ENCODE results near the gene ZNF280D.

The ZNF280D gene

DNA sequence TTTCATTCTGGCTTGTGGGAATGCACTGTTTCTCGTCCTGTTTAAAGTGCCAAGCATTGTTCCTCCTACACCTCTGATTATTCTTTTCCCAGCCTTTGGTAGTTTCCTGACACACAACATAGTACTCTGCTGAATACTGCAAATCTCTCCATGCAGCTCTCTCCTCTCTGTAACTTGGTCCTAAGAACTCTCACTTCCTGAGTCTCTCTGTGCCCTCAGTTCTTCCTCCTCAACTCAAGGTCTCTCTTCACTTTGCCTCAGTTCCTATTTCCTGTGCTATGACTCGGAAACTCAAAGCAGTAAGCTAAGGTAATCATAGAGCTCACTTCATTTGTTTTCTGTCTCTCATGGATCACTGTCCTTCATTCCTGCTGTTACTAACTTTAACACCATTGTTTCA is 113.4 kb downstream of the ZNF280D start:
- no peak for DNase-seq

DNA sequence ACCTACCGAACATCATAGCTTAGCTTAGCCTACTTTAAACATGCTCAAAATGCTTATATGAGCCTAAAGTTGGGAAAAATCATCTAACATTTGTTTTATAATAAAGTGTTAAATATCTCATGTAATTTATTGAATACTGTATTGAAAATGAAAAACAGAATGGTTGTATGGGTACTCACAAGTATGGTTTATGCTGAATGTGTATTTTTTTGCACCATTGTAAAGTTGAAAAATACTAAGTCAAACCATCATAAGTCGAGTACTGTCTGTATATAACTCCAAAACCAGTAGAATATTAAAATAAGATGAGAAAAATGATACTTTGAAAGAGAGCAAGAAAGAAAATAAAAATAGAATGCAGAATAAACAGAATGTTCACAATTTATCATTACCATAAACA is 115.7 kb downstream of the ZNF280D start:
- DNase-seq = no peak

DNA sequence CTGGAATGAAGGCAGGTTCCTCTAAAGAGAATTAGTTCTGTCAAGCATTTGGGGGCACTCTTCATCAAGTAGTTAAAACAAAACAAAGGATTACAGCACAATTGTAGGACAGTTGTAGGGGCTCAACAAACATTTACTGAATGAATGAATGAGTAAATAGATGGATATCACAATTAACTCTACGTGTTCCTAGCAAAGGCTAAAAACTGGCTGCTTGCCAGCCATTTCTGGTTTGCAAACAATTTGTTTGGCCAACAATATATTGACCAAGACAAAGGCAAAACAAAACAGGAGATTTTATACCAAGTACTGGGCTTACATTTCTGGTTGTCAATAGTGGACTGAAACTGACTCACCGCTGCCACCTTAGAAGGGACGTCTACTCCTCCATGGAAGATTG is 116.8 kb downstream of the ZNF280D start:
- no peak for DNase-seq

GRCh38 chr15:56613811-56614210 is 119.5 kb downstream of the ZNF280D start:
- no peak for DNase-seq

- no peak for DNase-seq
Measured at GRCh38 chr15:56608993-56609392, 124.3 kb downstream of the ZNF280D start.

- DNase-seq = no peak
Measured at GRCh38 chr15:56608140-56608778, 125.0 kb downstream of the ZNF280D start.

- no peak for DNase-seq
Measured at GRCh38 chr15:56602253-56602652, 131.1 kb downstream of the ZNF280D start.

GRCh38 chr15:56600380-56600779 is 132.9 kb downstream of the ZNF280D start:
- no peak for DNase-seq

DNA sequence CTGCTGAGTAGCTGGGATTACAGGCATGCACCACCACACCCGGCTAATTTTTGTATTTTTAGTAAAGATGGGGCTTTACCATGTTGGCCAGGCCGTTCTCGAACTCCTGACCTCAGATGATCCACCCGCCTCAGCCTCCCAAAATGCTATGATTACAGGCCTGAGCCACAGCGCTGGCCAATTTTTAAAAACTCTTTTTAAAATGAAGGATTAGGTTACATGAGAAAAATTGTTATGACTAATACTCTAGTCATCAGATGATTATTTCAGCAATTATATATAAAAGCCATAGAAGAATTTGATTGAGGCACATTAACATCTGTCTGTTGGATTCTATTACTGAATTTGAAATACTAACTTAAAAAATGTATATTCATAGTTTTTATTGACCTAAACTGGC is 134.3 kb downstream of the ZNF280D start:
- no peak for DNase-seq

DNA sequence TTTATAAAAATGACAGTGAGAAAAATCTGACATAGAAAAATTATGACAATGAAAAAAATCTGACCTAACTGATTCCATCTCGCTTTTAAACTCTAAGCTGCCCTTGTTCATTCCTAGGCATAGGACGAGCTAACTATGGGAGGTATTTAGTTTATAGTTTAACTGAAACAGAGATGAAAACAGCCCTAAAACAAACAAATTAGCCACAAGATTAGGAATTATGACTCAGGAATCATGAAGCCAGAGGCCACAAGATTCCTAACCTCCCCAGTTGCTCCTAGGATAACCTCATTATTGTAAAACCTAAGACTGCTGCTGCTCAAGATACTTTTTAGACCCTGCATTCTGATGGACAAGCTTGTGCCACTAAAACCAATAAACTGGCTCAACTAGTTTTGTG is 145.6 kb downstream of the ZNF280D start:
- no peak for DNase-seq

DNA sequence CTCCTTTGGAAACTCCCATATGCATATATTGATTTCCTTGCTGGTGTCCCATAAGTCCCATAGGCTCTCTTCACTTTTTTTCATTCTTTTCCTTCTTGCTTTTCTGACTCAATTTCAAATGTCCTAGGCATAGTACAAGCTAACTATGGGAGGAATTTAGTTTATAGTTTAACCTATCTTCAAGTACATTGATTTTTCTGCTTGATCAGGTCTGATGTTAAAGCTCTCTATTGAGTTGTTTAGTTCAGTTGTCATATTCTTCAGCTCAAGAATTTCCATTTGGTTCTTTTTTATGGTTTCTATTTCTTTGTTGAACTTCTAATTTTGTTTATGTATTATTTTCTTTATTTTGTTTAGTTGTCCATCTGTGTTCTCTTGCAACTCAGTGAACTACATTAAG is 147.1 kb downstream of the ZNF280D start:
- DNase-seq = no peak

DNA sequence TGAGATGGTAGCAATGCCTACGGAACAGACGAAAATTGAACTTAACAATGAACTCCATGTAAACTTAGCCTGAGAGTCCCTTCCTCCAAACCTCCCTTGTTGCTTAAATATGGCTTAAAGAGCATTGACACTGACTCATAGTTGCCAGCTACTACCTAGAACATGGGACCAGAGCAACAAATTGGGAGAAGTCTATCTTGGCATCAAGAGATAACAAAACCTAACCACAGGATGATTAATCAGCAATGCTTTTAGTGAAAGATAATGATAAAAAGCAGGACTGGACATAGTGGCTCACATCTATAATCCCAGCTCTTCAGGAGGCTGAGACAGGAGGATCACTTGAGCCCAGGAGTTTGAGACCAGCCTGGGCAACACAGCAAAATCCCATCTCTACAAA is 150.5 kb downstream of the ZNF280D start:
- no peak for DNase-seq
